ENCODE measurements around the gene PYGB. TPM values are rescaled to one million over a fixed set of nuclear protein-coding genes. Genes with fewer than 3 reads are reported as not detected.

PYGB gene
- total and polyA plus RNA-seq, 2 experiments from 2014 or later = 45.3 to 61.1 TPM

DNA sequence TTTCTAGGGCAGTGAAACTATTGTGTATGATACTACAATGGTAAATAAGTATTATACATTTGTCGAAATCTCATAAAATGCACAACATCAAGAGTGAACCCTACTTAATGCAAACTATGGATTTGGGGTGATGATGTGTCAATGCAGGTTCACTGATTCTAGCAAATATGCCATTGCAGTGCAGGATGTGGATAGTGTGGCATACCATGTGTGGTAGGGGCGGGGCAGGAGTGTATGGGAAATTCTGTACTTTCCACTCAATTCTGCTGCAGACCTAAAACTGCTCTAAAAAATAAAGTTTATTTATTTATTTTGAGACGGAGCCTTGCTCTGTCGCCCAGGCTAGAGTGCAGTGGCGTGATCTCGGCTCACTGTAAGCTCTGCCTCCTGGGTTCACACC, 98.5 kb downstream of the PYGB start:
- DNase-seq (ENCODE audit: low spot score) = no peak
- Histone ChIP-seq H3K4me1 (ENCODE audit: insufficient read depth) (peaks cover 4% of the 10 kb centered on the region), H3K4me3 (no peak overlapping the region), H3K27me3 (no peaks in the 10 kb centered on the region), H3K4me2 (no peak overlapping the region), H4K20me1 (ENCODE audit: insufficient read depth, poor library complexity, severe bottlenecking) (no peaks in the 10 kb centered on the region), H2AFZ (no peak overlapping the region), H3K79me2 (peaks cover 87% of the 10 kb centered on the region), H3K9me2 (replicated peaks; ENCODE audit: insufficient read depth) (no peaks in the 10 kb centered on the region), H3K27ac (no peak overlapping the region), H3K36me3 (replicated peaks; ENCODE audit: insufficient read depth, low read depth) (no peaks in the 10 kb centered on the region), H3K9me3 (ENCODE audit: low read depth) (no peaks in the 10 kb centered on the region)
- WGBS (ENCODE audit: low lambda C conversion rate, missing lambda C conversion rate) = 97% methylated on average over 6 of the region's 6 CpGs
- TF ChIP-seq, protein P1, sequence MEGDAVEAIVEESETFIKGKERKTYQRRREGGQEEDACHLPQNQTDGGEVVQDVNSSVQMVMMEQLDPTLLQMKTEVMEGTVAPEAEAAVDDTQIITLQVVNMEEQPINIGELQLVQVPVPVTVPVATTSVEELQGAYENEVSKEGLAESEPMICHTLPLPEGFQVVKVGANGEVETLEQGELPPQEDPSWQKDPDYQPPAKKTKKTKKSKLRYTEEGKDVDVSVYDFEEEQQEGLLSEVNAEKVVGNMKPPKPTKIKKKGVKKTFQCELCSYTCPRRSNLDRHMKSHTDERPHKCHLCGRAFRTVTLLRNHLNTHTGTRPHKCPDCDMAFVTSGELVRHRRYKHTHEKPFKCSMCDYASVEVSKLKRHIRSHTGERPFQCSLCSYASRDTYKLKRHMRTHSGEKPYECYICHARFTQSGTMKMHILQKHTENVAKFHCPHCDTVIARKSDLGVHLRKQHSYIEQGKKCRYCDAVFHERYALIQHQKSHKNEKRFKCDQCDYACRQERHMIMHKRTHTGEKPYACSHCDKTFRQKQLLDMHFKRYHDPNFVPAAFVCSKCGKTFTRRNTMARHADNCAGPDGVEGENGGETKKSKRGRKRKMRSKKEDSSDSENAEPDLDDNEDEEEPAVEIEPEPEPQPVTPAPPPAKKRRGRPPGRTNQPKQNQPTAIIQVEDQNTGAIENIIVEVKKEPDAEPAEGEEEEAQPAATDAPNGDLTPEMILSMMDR (IDR thresholded peaks at IDR 0.05; ENCODE audit: poor library complexity) = no peak
- no peak for TF ChIP-seq EZH2 (IDR thresholded peaks at IDR 0.05; ENCODE audit: borderline replicate concordance)
- TF ChIP-seq EZH2phosphoT487 (IDR thresholded peaks at IDR 0.05; ENCODE audit: low read depth, severe bottlenecking, unreplicated experiment) = no peak

Small RNA genes lying within 50 kb of the gene (small RNA-seq; reads per million reads assigned to genes)
- gene AL035252.4 = not detected
- gene AL121772.2 = not detected
- not detected for gene RF00019

Other genes with a start within 250 kb of the PYGB start
- 20.5 and 22.2 TPM in 2 replicates for gene ACSS1, start 189.9 kb upstream of the PYGB start, total RNA-seq
- 28.2 and 37.7 TPM in 2 replicates for gene ACSS1, start 189.9 kb upstream of the PYGB start, polyA plus RNA-seq
- not detected in 2 replicates for gene VSX1, start 165.9 kb upstream of the PYGB start, total RNA-seq
- not detected in 2 replicates for gene VSX1, start 165.9 kb upstream of the PYGB start, polyA plus RNA-seq
- 58.1 and 80.4 TPM in 2 replicates for gene ENTPD6, start 52.4 kb upstream of the PYGB start, total RNA-seq
- gene ENTPD6, start 52.4 kb upstream of the PYGB start, polyA plus RNA-seq = 87.1 and 92.0 TPM in 2 replicates
- 63.0 and 69.5 TPM in 2 replicates for gene ABHD12, start 142.8 kb downstream of the PYGB start, total RNA-seq
- 150 and 187 TPM in 2 replicates for gene ABHD12, start 142.8 kb downstream of the PYGB start, polyA plus RNA-seq
- gene GINS1, start 159.6 kb downstream of the PYGB start, total RNA-seq = 4.9 and 6.5 TPM in 2 replicates
- gene GINS1, start 159.6 kb downstream of the PYGB start, polyA plus RNA-seq = 3.5 and 7.6 TPM in 2 replicates

All from hepatocyte (in vitro differentiated cells).